H1 (cell line): Measurements from ENCODE around the gene ZNF737.

Source experiments
- RAD21 ChIP-seq, 2 experiments: IDR thresholded peaks in 1 of 2; conservative IDR thresholded peaks in 1 of 2; 2 replicates each; pipeline ENCODE4 v1.6.1; 2011; ENCODE audit warnings: low read depth in 2 of 2, low read length in 2 of 2, improper control_type of control experiment in 1 of 2, inconsistent platforms in 1 of 2, mild to moderate bottlenecking in 1 of 2, moderate library complexity in 1 of 2
- RXRA ChIP-seq: IDR thresholded peaks from 2 replicates; pipeline ENCODE4 v1.6.1; 2011; ENCODE audit warnings: low read depth, mild to moderate bottlenecking, low read length, moderate library complexity; ENCODE audit not compliant: insufficient read depth

DNA sequence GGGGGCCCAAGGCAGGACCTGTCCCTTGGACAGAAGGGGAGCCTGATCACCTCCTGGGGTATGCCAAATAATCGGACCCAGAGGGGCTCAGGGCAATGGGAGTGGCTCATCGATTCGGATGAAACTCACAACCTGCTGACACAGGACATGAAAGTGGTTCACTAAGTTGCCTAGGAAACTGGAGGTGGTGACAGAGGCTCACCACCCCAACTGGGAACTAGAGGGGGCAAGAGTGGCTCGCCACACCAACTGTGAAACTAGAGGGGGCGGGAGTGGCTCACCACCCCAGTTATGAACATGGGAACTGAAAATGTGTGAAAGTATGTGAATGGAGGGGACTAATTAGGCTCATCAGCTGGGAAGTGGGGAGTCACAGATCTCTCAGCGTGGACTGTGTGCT lies 46.3 kb upstream of the ZNF737 start:
- TF ChIP-seq RXRA, result no peak
- no peak for TF ChIP-seq RAD21 (IDR thresholded peaks at IDR 0.05 in 1 of 2, conservative IDR thresholded peaks at IDR 0.05 in 1 of 2; ENCODE audit: low read depth in 2 of 2, low read length in 2 of 2)
